D721Med (cell line): Measurements from ENCODE around the gene HIP1.

ENCODE experiments used
- DNase-seq: peaks from one replicate; pipeline ENCODE4 v3.0.0; 2011; ENCODE audit warnings: low spot score; ENCODE audit not compliant: insufficient read length
- FAIRE-seq: peaks from 2 replicates; lab custom pipeline; 2011; peaks lifted over from hg19 to GRCh38; lab: Jason Lieb, UNC
- TF ChIP-seq, protein P1 (sequence below): IDR thresholded peaks from 2 replicates; pipeline ENCODE4 v1.5.1; 2012; ENCODE audit warnings: mild to moderate bottlenecking, control low read depth; ENCODE audit not compliant: insufficient read depth; ENCODE audit errors: missing control alignments

Gene HIP1

DNA sequence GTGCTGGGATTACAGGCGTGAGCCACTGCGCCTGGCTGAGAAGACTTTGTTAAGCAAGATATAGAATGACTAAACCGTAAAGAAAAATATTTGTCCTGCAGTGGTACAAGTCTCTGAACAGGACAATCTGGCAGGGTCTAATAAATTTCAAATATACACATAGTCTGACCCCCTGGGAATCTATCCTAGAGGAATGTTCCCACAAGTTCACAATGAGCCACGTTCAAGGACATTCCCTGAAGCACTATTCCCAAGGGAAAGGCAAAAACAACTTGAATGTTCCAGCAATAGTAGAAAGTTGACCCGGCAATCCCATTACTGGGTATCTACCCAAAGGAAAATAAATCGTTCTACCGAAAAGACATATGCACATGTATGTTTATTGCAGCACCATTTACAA, 82.0 kb downstream of the HIP1 start:
- FAIRE-seq = no peak
- TF ChIP-seq, protein P1, sequence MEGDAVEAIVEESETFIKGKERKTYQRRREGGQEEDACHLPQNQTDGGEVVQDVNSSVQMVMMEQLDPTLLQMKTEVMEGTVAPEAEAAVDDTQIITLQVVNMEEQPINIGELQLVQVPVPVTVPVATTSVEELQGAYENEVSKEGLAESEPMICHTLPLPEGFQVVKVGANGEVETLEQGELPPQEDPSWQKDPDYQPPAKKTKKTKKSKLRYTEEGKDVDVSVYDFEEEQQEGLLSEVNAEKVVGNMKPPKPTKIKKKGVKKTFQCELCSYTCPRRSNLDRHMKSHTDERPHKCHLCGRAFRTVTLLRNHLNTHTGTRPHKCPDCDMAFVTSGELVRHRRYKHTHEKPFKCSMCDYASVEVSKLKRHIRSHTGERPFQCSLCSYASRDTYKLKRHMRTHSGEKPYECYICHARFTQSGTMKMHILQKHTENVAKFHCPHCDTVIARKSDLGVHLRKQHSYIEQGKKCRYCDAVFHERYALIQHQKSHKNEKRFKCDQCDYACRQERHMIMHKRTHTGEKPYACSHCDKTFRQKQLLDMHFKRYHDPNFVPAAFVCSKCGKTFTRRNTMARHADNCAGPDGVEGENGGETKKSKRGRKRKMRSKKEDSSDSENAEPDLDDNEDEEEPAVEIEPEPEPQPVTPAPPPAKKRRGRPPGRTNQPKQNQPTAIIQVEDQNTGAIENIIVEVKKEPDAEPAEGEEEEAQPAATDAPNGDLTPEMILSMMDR = no peak

DNA sequence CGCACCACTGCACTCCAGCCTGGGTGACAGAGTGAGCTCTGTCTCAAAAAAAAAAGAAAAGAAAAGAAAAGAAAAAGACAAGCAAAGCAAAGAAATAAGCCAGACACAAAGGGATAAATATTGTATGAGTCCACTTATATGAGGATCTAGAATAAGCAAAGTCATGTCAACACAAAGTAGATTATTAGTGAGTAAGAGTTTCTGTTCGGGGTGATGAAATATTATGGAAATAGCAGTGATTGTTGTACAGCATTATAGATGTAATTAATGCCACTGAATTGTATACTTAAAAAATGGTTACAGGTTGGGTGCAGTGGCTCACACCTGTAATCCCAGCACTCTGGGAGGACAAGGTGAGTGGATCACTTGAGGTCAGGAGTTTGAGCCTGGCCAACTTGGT, 83.2 kb downstream of the HIP1 start:
- FAIRE-seq = no peak
- no peak for DNase-seq
- TF ChIP-seq, protein P1 = no peak

More for the DNA sequence above, 82.0 kb downstream of the HIP1 start:
- no peak for DNase-seq

DNA sequence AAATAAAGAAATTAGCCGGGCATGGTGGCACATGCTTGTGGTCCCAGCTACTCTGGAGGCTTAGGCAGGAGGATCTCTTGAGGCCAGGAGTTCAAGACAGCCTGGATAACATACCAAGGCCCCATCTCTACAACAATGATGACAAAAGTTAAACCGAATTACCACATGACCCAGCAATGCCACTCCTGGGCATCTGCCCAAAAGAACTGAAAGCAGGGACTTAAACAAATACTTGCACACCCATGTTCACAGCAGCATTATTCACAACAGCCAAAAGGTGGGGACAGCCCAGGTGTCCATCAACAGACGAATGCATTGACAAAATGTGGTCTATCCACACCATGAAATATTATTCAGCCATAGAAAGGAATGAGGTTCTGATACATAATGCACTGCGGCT, 83.9 kb downstream of the HIP1 start:
- FAIRE-seq = no peak
- TF ChIP-seq, protein P1 = no peak

DNA sequence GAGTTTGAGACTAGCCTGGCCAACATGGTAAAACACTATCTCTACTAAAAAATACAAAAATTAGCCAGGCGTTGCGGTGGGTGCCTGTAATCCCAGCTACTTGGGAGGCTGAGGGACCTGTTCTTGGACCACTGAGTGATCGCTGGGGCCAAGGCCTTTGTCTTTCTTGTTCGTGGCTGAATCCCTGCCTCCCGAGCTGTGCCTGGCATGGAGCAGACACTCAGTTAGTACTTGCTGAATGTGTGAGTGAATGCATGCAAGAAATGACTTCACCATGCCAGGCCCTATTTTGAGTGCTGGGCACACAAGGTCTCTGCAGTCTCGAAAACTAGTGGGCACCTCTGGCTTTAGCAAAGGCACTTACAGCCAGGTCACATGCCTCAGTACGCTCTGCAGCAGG, 85.1 kb downstream of the HIP1 start:
- TF ChIP-seq, protein P1 = no peak
- FAIRE-seq = no peak

More for the DNA sequence above, 83.9 kb downstream of the HIP1 start:
- DNase-seq = no peak

DNA sequence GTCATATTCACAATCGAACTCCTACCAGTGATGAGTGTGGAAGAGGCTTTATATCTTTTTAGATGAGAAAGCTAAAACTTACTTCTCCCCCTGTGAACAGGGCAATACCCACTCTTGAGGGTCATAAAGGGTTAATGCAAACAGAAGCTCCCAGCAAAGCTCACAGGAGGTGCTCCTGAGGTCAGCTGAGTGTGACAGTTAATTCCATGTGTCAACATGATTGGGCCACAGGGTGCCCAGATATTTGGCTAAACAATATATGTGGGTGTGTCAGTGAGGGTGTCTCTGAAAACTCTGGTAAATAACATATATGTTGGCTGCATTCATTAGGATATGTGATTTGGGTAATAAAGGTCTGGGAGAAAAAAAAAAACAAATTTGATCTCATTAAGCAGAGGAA, 86.0 kb downstream of the HIP1 start:
- FAIRE-seq = no peak
- DNase-seq = no peak
- TF ChIP-seq, protein P1 = no peak

More for the DNA sequence above, 85.1 kb downstream of the HIP1 start:
- no peak for DNase-seq

DNA sequence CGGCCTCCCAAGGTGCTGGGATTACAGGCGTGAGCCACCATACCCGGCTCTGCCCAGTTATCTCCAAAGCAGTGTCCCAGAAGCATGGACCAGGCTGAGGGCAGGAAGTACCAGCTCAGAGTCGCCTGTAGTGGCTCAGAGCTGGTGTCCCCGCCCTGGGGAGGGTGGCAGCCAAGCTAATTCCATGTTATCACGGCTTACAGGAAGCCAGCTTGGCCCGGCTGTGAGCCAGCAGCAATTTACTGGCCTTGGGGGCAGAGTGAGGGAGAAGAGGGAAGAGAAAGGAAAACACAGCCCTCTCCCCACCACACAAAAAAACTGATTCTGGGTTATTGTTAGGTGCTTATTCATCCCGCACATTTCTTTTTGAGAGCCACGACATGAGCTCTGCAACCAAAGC, 88.1 kb downstream of the HIP1 start:
- FAIRE-seq (no peak), DNase-seq (peak; percentile 84)
- TF ChIP-seq, protein P1 = no peak

DNA sequence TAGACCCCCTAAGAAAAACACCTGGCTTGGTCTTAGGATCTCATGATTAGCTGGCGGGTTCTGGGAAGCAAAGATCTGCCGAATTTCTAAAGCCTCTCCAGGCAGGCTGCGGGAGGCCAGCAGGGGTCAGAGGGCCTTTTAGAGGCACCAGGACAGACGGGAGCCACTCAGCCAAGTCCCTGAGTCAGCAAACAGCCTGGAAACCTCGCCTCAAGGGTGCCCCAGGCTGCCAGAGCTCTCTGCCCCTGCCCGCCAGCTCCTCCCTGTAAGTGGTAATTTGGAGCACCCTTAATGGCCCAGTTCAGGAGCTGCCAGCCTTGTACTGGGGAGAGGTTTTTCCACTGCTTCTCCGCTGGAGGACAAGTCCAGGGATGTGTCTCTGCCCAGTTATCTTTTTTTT, 88.7 kb downstream of the HIP1 start:
- TF ChIP-seq, protein P1 = no peak
- DNase-seq = no peak

More for the DNA sequence above, 88.7 kb downstream of the HIP1 start:
- FAIRE-seq = no peak
